Measurements from ENCODE around the gene ATP2B1. TPM values are rescaled to one million over a fixed set of nuclear protein-coding genes. Genes with fewer than 3 reads are reported as not detected.

The ATP2B1 gene
- total RNA-seq, 1 donor from 2014 or later = 10.7 TPM

DNA sequence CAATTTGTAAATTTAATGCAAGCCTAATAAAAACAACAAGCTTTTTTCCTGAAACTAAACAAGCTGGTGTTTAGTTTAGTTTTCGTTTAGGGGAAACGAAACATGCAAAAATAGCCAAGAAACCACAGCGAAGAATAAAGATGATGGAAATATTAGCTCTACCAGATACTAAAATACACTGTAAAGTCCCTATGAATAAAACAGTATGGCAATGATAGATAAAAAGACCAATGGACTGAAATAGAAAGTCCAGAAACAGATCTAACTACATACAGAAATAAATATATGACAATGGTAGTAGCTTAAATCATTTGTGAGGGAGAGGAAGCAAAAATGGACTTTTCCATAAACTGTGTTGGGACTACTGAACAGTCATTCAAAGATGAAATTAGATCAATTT lies 26.4 kb downstream of the ATP2B1 start:
- no peaks in the 10 kb centered on the region for H3K27me3 ChIP-seq (ENCODE audit: low read depth)
- DNase-seq = no peak
- peaks cover 40% of the 10 kb centered on the region for H3K9me3 ChIP-seq (replicated peaks)
- TF ChIP-seq, protein P1, sequence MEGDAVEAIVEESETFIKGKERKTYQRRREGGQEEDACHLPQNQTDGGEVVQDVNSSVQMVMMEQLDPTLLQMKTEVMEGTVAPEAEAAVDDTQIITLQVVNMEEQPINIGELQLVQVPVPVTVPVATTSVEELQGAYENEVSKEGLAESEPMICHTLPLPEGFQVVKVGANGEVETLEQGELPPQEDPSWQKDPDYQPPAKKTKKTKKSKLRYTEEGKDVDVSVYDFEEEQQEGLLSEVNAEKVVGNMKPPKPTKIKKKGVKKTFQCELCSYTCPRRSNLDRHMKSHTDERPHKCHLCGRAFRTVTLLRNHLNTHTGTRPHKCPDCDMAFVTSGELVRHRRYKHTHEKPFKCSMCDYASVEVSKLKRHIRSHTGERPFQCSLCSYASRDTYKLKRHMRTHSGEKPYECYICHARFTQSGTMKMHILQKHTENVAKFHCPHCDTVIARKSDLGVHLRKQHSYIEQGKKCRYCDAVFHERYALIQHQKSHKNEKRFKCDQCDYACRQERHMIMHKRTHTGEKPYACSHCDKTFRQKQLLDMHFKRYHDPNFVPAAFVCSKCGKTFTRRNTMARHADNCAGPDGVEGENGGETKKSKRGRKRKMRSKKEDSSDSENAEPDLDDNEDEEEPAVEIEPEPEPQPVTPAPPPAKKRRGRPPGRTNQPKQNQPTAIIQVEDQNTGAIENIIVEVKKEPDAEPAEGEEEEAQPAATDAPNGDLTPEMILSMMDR (IDR thresholded peaks at IDR 0.05; ENCODE audit: borderline replicate concordance) = no peak
- no peaks in the 10 kb centered on the region for H3K36me3 ChIP-seq
- H3K4me3 ChIP-seq = no peak overlapping the region
- H3K4me1 ChIP-seq = peaks cover 13% of the 10 kb centered on the region
- no peak overlapping the region for H3K27ac ChIP-seq (replicated peaks)
- intact Hi-C loops (cut with micrococcal nuclease) = no loop called here

DNA sequence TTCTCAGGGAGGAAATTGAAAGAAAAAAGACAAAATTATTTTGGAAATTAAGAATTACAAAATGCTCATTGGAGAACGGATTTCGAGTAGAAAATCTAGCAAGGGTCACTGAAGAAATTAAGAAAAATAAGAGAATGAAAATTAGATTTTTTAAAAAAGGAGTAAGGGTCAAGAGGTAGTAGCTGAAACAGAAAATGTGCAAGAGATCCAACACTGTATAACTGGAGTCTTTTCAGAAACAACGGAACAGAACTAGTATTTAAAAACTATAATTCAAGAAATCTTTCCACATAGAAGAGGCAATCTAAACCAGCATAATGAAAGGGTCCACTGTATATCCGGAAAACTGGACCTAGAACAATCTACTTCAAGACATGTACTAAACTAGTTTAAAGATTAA lies 28.2 kb downstream of the ATP2B1 start:
- H3K4me1 ChIP-seq = peaks cover 10% of the 10 kb centered on the region
- no peaks in the 10 kb centered on the region for H3K36me3 ChIP-seq
- peaks cover 40% of the 10 kb centered on the region for H3K9me3 ChIP-seq (replicated peaks)
- no peaks in the 10 kb centered on the region for H3K27me3 ChIP-seq (ENCODE audit: low read depth)
- H3K27ac ChIP-seq (replicated peaks) = no peak overlapping the region
- intact Hi-C loops (cut with micrococcal nuclease) = no loop called here
- H3K4me3 ChIP-seq = no peak overlapping the region
- TF ChIP-seq, protein P1 (IDR thresholded peaks at IDR 0.05; ENCODE audit: borderline replicate concordance) = no peak
- no peak for DNase-seq

DNA sequence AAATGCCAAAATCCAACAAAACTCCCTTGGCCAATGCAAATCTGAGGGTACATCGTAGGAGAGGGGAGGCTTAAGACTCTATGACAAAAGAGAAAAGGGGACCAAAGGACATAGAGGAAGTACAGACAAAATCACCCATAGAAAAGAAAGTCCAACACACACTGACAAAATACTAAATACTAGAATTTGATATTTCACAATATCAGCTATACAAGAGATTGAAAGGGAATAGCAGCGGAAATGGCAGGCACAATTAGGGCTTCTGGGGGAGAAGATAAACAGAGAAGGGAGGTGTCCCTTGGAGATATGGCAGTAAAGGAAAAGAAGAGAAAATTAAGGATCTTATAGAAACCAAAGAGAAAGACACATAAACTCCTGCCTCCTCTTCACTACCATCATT lies 29.0 kb downstream of the ATP2B1 start:
- intact Hi-C loops (cut with micrococcal nuclease) = no loop called here
- TF ChIP-seq, protein P1 (IDR thresholded peaks at IDR 0.05; ENCODE audit: borderline replicate concordance) = no peak
- Histone ChIP-seq H3K36me3 (no peaks in the 10 kb centered on the region), H3K4me3 (no peak overlapping the region), H3K27ac (replicated peaks) (no peak overlapping the region), H3K9me3 (replicated peaks) (peaks cover 40% of the 10 kb centered on the region), H3K27me3 (ENCODE audit: low read depth) (no peaks in the 10 kb centered on the region), H3K4me1 (peaks cover 10% of the 10 kb centered on the region)
- no peak for DNase-seq

DNA sequence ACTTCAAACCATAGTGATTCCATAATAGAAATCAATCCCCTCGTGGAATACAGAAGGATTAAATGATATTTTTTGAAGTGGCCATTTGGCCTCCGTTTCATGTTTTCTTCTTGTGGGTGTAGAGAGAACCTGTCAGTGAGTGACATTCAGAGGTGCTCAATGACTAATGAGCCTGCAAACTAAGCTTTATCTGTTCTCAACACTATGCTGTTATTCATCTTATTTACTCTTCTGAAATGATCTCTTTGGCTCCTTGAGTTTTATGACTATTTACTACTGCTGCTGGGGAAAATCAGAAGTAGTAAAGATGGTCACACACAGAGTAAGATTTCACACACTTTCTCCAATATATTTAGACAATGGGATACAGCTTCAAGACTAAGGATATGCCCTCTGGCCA lies 30.4 kb downstream of the ATP2B1 start:
- Histone ChIP-seq H3K36me3 (no peaks in the 10 kb centered on the region), H3K4me1 (peaks cover 15% of the 10 kb centered on the region), H3K27ac (replicated peaks) (no peak overlapping the region), H3K9me3 (replicated peaks) (peaks cover 37% of the 10 kb centered on the region), H3K27me3 (ENCODE audit: low read depth) (no peaks in the 10 kb centered on the region), H3K4me3 (no peak overlapping the region)
- TF ChIP-seq, protein P1 (IDR thresholded peaks at IDR 0.05; ENCODE audit: borderline replicate concordance) = no peak
- intact Hi-C loops (cut with micrococcal nuclease) = no loop called here
- no peak for DNase-seq

DNA sequence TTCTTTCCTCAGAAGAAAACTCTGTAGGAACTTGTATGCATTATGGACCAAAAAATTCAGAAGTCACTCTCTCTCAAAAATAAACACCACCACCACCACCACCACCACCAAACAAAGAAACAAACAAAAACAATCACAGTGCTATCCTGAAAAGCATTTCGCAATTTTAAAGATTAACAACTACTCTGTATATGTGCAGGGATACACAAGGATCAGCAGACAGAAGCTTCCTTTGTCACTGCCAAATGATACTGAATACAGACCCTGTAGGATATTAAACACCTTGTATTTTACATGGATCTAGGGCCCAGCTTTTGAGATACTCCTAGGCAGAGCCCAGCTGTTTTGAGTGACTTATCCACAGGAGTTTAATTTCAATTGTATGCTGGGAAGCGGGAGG lies 31.7 kb downstream of the ATP2B1 start:
- H3K27me3 ChIP-seq (ENCODE audit: low read depth) = no peaks in the 10 kb centered on the region
- no peak overlapping the region for H3K27ac ChIP-seq (replicated peaks)
- no peak for DNase-seq
- H3K4me3 ChIP-seq = no peak overlapping the region
- intact Hi-C loops (cut with micrococcal nuclease) = no loop called here
- peaks cover 24% of the 10 kb centered on the region for H3K9me3 ChIP-seq (replicated peaks)
- H3K36me3 ChIP-seq = no peaks in the 10 kb centered on the region
- peaks cover 15% of the 10 kb centered on the region for H3K4me1 ChIP-seq
- TF ChIP-seq, protein P1 (IDR thresholded peaks at IDR 0.05; ENCODE audit: borderline replicate concordance) = no peak

Data from left ventricle myocardium inferior (tissue), 1 donor.